ENCODE results near the gene MYL9.
A peak's percentile ranks its signal among the peaks of the same experiment; 100 is the strongest.

Gene MYL9

GRCh38 chr20:36525620-36526365 is 15.5 kb upstream of the MYL9 start:
- DNase-seq: no peak

DNA sequence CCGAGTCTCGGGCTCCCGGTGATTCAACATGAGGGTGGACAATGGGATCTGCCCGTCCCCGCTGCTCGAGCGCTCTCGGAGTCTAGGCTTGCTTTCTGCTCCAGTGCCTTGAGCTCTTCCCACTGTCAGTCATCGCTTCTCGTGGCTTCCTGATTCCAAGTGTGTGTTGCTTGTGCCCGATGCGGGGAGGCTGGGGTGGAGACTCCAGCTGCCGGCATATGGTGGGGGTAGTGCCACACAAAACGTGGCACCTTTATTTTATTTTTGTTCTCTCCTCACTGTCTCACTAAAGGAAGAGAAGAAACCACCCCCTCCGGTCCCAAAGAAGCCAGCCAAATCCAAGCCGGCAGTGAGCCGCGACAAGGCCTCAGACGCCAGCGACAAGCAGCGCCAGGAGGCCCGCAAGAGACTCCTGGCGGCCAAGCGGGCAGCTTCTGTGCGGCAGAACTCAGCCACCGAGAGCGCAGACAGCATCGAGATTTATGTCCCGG is 14.8 kb upstream of the MYL9 start:
- DNase-seq: peak in 10 of 58 donors; percentile 17 to 60 (median 34)

GRCh38 chr20:36527331-36528125 is 13.8 kb upstream of the MYL9 start:
- DNase-seq: no peak

- DNase-seq: no peak
Measured at GRCh38 chr20:36528176-36528874, 13.0 kb upstream of the MYL9 start.

DNA sequence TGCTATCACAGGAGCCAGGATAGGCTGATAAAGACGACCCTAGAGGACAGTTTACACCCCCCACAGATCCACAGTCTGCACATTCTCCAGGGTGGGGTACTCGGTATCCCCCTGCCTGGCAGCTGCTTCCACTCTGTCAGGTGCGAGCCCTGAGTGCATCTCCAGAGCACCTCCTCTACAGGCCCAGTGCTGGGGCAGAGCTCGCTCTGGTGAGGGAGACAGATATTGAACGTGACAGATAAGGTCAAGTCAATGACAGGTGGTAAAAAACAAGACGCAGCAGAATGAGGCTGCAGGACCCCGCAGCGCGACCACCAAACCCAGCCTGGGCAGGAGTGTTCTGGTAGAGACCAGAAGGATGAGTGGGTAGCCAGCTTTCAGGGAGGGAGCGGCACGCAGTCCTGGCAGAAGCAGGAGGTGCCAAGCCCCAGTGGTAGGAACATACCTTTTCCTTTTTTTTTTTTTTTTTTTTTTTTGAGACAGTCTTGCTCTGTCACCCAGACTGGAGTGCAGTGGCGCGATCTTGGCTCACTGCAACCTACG is 12.4 kb upstream of the MYL9 start:
- no peak for DNase-seq

DNA sequence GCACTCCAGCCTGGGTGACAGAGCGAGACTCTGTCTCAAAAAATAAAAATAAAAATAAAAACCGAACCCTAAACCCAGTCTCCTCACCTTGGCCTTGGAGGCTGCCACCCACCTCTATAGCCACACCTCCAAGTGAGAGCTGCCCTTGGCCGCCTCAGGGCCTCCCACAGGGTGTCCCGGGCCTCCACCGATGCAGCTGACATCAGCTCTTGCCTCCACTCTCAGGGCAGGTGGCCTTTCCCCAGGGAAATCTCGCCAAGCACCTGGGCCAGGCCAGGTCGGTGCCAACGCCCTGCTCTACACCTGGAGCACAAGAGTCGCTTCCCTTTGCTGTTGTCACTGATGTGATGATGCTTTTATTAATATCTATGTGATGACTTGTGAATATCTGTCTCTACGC is 8.9 kb upstream of the MYL9 start:
- no peak for DNase-seq

DNA sequence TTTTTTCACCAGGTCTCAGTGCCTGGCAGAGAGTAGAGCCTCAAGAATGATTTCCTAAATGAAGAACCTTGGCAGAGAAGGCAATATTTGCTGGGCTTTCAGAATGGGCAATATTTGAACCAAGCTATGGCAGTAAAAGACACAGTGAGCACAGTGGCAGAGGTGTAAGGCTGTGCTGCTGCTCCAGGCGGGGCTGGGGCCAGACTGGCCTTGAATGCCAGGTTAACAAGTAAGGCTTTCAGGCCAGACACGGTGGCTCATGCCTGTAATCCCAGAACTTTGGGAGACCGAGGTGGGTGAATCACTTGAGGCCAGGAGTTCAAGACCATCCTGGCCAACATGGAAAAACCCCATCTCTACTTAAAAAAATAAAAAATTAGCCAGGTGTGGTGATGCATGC is 8.5 kb upstream of the MYL9 start:
- no peak for DNase-seq

DNA sequence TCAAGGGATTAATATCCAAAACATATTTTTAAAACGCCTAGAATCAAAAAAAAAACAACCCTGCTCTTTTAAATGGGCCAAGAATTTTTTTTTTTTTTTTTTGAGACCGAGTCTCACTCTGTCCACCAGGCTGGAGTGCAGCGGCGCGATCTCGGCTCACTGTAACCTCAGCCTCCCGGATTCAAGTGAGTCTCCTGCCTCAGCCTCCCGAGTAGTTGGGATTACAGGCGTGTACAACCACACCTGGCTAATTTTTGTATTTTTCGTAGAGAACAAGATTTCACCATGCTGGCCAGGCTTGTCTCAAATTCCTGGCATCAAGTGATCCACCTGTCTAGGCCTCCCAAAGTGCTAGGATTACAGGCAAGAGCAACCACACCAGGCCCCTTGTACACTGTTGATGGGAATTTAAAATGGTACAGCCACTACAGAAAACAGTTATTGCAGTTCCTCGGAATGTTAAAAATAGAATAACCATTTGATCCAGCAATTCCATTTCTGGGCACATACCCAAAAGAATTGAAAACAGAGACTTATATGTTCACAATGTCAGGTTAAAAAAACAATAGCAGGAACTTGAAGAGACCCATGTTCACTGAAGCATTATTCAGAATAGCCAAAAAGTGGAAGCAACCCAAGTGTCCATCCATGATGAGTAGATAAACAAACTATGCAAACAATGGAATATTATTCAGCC is 3.1 kb upstream of the MYL9 start:
- no peak for DNase-seq

- no peak for DNase-seq
Measured at GRCh38 chr20:36540551-36541211, 638 bp upstream of the MYL9 start.

DNA sequence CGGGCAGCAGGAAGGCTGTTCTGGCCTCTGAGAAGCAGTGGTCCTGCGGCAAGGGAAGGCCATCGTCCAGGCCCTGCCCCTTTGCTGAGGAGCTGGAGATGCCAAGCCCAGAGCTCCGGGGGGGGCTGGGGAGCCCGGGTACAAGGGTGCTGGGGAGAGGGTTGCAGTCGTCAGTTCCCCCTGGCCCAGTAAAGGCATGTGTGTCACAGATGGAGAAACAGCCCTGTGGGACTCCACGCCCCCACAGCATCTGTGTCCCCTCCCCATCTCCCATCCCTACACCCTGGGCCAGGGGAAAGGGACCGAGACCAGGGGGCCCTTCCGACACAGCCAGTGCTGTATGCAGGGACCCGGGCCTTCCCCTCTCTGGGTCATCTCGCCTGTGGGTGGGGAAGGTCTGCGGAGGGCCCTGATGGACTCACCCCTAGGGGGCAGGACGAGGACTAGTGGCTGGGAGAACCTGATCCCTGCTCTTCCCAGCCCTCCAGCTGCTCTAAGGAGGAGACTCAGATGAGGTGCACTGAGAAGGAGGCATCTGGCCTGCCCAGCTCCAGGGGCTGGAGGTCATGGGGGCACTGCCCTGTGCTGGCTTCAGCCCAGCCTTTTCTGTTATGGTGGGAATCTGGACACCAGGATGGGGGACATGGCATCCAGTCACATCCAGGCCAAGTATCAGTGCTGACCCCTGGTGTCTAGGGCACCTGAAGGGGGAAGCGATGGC is 609 bp downstream of the MYL9 start:
- no peak for DNase-seq

GRCh38 chr20:36542516-36543183 is 1.3 kb downstream of the MYL9 start:
- no peak for DNase-seq

DNA sequence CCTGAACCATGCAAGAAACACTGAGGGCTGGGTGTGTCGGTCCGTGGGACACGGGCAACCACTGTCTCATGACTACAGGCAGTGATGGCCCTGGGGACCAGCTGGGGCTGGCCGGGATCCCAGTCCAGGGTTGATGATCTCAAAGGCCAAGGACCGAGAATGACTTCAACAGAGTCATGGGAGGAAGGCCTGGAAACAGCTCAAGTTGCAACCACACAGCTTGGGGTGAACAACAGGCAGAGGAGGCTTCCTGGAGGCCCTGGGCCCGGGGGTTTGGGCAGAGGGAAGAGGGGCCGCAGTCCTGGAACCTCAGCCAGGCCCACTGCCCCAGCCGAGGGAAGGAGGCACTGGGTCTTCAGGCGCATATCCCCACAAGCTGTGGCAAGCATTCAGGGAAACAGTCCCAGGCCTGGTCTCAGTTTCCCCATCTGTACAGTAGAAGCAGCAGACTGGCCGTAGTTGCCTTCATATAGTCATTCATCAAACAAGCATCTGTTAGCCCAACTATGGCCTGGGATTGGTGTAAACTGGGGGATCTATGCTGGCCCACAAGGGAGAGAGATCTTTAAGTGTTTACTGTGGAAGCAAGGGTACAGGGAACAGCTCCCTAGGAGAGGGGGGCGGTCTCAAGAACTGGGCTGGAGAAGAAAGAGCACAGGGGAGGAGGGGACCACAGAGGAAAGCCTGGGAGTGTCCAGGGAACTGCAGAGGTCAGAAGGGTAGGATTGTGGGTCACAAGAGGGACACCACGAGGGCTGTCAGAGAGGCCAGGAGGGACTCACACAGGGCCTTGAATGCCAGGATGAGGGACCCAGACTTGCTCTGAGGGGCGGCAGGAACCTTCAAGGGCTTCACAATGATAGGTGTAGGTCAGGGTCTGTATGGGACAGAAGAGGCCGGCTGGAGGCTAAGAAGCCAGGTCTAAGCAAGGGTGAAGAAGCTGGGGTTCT is 2.1 kb downstream of the MYL9 start:
- DNase-seq: peak in 3 of 58 donors; percentile 17 to 31 (median 23)

GRCh38 chr20:36544134-36545018 is 3.1 kb downstream of the MYL9 start:
- no peak for DNase-seq

- DNase-seq: no peak
Measured at GRCh38 chr20:36546111-36546736, 4.9 kb downstream of the MYL9 start.

DNA sequence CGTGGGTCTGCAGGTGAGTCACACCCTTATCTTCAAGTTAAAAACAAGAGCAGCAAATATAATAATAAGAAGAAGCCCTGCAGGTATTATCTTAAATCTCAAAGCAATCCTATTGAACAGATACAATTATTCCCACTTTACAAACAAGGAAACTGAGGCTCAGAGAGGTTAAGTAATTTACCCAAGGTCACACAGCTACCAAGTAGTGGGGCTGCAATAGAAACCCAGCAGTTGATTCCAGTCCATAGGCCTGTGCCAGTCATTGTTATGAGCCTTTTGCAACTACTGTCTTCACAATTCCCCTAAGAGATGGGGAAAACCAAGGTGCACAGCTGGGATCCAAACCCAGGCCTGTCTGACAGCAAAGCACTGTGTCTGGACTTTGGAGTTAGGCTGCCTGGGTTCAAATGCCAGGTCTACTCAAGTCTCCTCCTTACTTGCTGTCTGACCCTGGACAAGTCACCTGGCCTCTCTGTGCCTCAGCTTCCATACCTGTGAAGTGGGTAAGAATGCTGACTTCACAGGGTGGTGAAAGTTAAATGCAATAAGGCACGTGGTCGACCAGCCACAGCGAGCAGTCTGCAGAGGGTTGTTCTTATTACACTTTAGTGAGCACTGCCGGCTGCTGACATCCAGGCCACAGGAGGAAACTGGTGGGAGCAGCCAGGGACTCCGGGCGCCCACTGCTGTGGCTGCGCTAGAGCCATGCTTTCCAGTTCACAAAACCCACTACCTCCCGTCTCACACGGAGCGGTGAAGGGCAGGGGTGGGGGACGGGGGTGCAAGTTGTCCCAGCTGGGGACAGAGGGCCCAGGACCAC is 6.1 kb downstream of the MYL9 start:
- no peak for DNase-seq

- DNase-seq: no peak
Measured at GRCh38 chr20:36548006-36548315, 6.6 kb downstream of the MYL9 start.

All from anterior cingulate cortex (tissue), 58 donors.